PC-3 (cell line): ENCODE measurements around the gene FAM83F. TPM values are rescaled to one million over a fixed set of nuclear protein-coding genes. Genes with fewer than 3 reads are reported as not detected.
A peak's percentile ranks its signal among the peaks of the same experiment; 100 is the strongest.

Source experiments
- ATAC-seq: fragments of 200-7000 bp; cut with Tn5 transposase; 2 replicates; pipeline ENCODE4 v1.9.1; 2020; ENCODE audit warnings: mild to moderate bottlenecking, moderate library complexity
- BruUV-seq: library from RNA; stranded (reverse); fragments of 400-500 nt; replicated peaks from 2 replicates; lab custom pipeline; 2021; lab: Mats Ljungman, UMichigan
- CTCF ChIA-PET: fragments of 300-600 bp; sonication (Branson Sonifier 250); formaldehyde crosslinking; loops from one replicate; lab custom pipeline; 2022; ENCODE audit warnings: antibody characterized with exemption; lab: Charles Lee
- POLR2A ChIA-PET: fragments of 300-600 bp; sonication (Branson Sonifier 250); formaldehyde crosslinking; loops from one replicate; lab custom pipeline; 2022; ENCODE audit warnings: antibody characterized with exemption; ENCODE audit not compliant: unreplicated experiment; lab: Charles Lee
- DNase-seq: peaks from one replicate; pipeline ENCODE4 v3.0.0-alpha.2; 2015
- H2AFZ ChIP-seq: fragments of 300-600 bp; sonication (generic); 2 replicates; pipeline ENCODE4 v1.6.0; 2016; ENCODE audit warnings: antibody characterized with exemption, low read length
- H3F3A ChIP-seq: fragments of 300-600 bp; sonication (generic); one replicate; pipeline ENCODE4 v1.6.0; 2017; ENCODE audit warnings: antibody characterized with exemption, low read length, control low read depth, mild to moderate bottlenecking; ENCODE audit not compliant: unreplicated experiment
- H3K27ac ChIP-seq: fragments of 300-600 bp; sonication (generic); 2 replicates; pipeline ENCODE4 v1.5.1; 2016; ENCODE audit warnings: mild to moderate bottlenecking, low read length
- H3K27me3 ChIP-seq: fragments of 300-600 bp; sonication (generic); 2 replicates; pipeline ENCODE4 v1.6.1; 2016; ENCODE audit warnings: low read length, mixed read lengths
- H3K36me3 ChIP-seq: fragments of 300-600 bp; sonication (generic); 2 replicates; pipeline ENCODE4 v1.6.1; 2016; ENCODE audit warnings: low read depth, mixed run types, low read length, mixed read lengths
- H3K4me1 ChIP-seq: fragments of 300-600 bp; sonication (generic); 2 replicates; pipeline ENCODE4 v1.5.1; 2016; ENCODE audit warnings: low read length; ENCODE audit not compliant: insufficient read depth
- H3K4me2 ChIP-seq: fragments of 300-600 bp; sonication (generic); 2 replicates; pipeline ENCODE4 v1.6.0; 2016; ENCODE audit warnings: low read length
- H3K4me3 ChIP-seq: fragments of 300-600 bp; sonication (generic); 2 replicates; pipeline ENCODE4 v1.5.1; 2016; ENCODE audit warnings: mild to moderate bottlenecking, low read length, mixed read lengths
- H3K79me2 ChIP-seq: fragments of 300-600 bp; sonication (generic); 2 replicates; pipeline ENCODE4 v1.6.1; 2017; ENCODE audit warnings: low read length, mixed read lengths
- H3K9ac ChIP-seq: fragments of 300-600 bp; sonication (generic); 2 replicates; pipeline ENCODE4 v1.6.0; 2016; ENCODE audit warnings: mild to moderate bottlenecking, low read length
- H3K9me2 ChIP-seq: fragments of 300-600 bp; sonication (generic); replicated peaks from 2 replicates; pipeline ENCODE4 v1.6.1; 2016; ENCODE audit warnings: mixed run types, low read length, mixed read lengths
- H3K9me3 ChIP-seq: fragments of 300-600 bp; sonication (generic); 2 replicates; pipeline ENCODE4 v1.6.1; 2016; ENCODE audit warnings: low read length, mixed read lengths
- H4K20me1 ChIP-seq: fragments of 300-600 bp; sonication (generic); 2 replicates; pipeline ENCODE4 v1.6.1; 2016; ENCODE audit warnings: low read length, mixed read lengths
- CTCF ChIP-seq: fragments of 300-600 bp; sonication (generic); conservative IDR thresholded peaks from 2 replicates; pipeline ENCODE4 v1.5.1; 2017; ENCODE audit warnings: antibody characterized with exemption, low read depth, mild to moderate bottlenecking, low read length
- EZH2 ChIP-seq: fragments of 300-600 bp; sonication (generic); IDR thresholded peaks from one replicate; pipeline ENCODE4 v1.6.1; 2017; ENCODE audit warnings: antibody characterized with exemption, mild to moderate bottlenecking, low read length; ENCODE audit not compliant: unreplicated experiment
- EZH2phosphoT487 ChIP-seq: fragments of 300-600 bp; sonication (generic); IDR thresholded peaks from 2 replicates; pipeline ENCODE4 v1.6.1; 2018; ENCODE audit warnings: mild to moderate bottlenecking, antibody characterized with exemption, low read length, borderline replicate concordance
- intact Hi-C: fragments of 100-400 bp; cut with micrococcal nuclease; formaldehyde crosslinking; loops from 2 replicates; pipeline ENCODE4 v1.9.0; 2023
- total RNA-seq: library from RNA; depleted of rRNA; stranded (reverse); fragments of >200 nt; gene quantifications from 2 replicates; pipeline ENCODE4 v1.2.3, GENCODE V29; 2014

FAM83F gene
- total RNA-seq, 1 experiment from 2014 or later, result 5.5 TPM

DNA sequence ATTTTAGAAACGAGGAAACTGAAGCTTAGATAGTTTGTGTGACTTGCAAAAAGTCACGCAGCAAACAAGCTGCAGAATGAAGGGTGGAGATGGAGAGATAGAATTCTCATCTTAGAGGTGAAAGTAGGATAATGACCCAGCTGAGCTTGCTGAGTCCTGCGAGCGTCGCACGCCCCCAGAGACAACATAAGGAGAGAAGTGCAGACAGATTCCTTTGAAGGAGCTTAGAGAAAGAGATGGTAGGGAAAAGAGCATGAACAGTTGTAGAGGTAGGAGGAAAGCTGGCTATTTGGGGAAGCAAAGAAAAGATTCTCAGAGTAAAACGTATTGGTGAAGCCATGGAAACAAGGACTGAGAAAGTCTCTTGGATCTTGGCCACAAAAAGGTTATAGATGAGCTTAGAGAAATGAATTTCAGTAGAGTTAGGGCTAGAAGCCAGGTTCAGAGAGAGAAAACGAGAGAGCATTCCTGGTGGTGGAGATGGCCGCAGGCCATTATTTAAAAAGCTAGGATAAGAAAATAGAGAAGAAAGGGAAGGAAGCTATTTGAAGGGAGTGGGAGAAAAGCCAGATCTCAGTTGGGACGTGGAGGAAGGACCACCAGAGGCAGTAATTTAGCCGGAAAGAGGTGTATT, 44.8 kb downstream of the FAM83F start:
- ChIA-PET CTCF (no interaction called here), POLR2A (interaction anchor here (0.6 to 0.7 kb wide), 2 partner anchors 1008 to 1425 kb away, joined by 3 read pairs; no protein-coding TSS in a partner anchor)
- H2AFZ ChIP-seq, result no peak overlapping the region
- H3K4me3 ChIP-seq, result no peak overlapping the region
- no peaks in the 10 kb centered on the region for H3K79me2 ChIP-seq
- intact Hi-C loops, result loop anchor here (5.0 to 10.0 kb wide), 2 partner anchors 135 to 507 kb away; partner anchors contain the start of genes RPS19BP1 and TNRC6B
- BruUV-seq, result no TSS peak
- H3K9me3 ChIP-seq, result no peaks in the 10 kb centered on the region
- no peaks in the 10 kb centered on the region; the same call in 1 of the 2 replicates for H3K36me3 ChIP-seq
- TF ChIP-seq EZH2phosphoT487 (no peak), EZH2 (no peak), CTCF (no peak)
- no peaks in the 10 kb centered on the region for H4K20me1 ChIP-seq
- H3K4me2 ChIP-seq, result no peak overlapping the region
- ATAC-seq (no peak), DNase-seq (no peak)
- H3K9me2 ChIP-seq, result no peaks in the 10 kb centered on the region
- no peak overlapping the region for H3K27ac ChIP-seq
- H3K9ac ChIP-seq, result no peak overlapping the region
- H3K4me1 ChIP-seq, result peaks cover 24% of the 10 kb centered on the region
- no peaks in the 10 kb centered on the region for H3K27me3 ChIP-seq
- H3F3A ChIP-seq, result no peaks in the 10 kb centered on the region

- peak; percentile 73 for DNase-seq
- Histone ChIP-seq H3K9me3 (no peaks in the 10 kb centered on the region), H3K27me3 (no peaks in the 10 kb centered on the region), H3K9ac (no peak overlapping the region), H2AFZ (no peak overlapping the region), H3K4me2 (no peak overlapping the region; the same call in 1 of the 2 replicates), H3K79me2 (0 out of 2 replicates have a peak, but pooled peaks cover 4% of the 10 kb centered on the region), H3K27ac (no peak overlapping the region), H3K4me1 (peaks cover 24% of the 10 kb centered on the region), H4K20me1 (no peaks in the 10 kb centered on the region), H3K9me2 (no peaks in the 10 kb centered on the region), H3K36me3 (no peaks in the 10 kb centered on the region; the same call in 1 of the 2 replicates), H3K4me3 (no peak overlapping the region), H3F3A (no peaks in the 10 kb centered on the region)
- TF ChIP-seq EZH2 (no peak), CTCF (no peak), EZH2phosphoT487 (no peak)
- intact Hi-C loops, result loop anchor here (5.0 to 10.0 kb wide), 2 partner anchors 134 to 509 kb away; partner anchors contain the start of genes RPS19BP1 and TNRC6B
- no peak for ATAC-seq
- no TSS peak for BruUV-seq
- ChIA-PET POLR2A (no interaction called here), CTCF (no interaction called here)
These were observed 46.2 kb downstream of the FAM83F start for GRCh38 chr22:40040927-40041326.
